H1 (cell line): ENCODE results near the gene GPR35. TPM values are rescaled to one million over a fixed set of nuclear protein-coding genes. Genes with fewer than 3 reads are reported as not detected.

ENCODE experiments used
- EP300 ChIP-seq, 2 experiments: IDR thresholded peaks; 1 replicate in 1 of 2; 2 replicates in 1 of 2; pipeline ENCODE4 v1.6.1; 2011 to 2012; ENCODE audit warnings: low read depth in 2 of 2, low read length in 2 of 2, mild to moderate bottlenecking in 2 of 2, borderline replicate concordance in 1 of 2, inconsistent platforms in 1 of 2, moderate library complexity in 1 of 2
- EZH2 ChIP-seq: fragments of 200-600 bp; sonication (generic); IDR thresholded peaks from 2 replicates; pipeline ENCODE4 v1.7.1; 2012; ENCODE audit warnings: low read depth, mild to moderate bottlenecking, moderate library complexity, low read length, inconsistent platforms; ENCODE audit not compliant: severe bottlenecking
- GABPA ChIP-seq: IDR thresholded peaks from 2 replicates; pipeline ENCODE4 v1.6.1; 2011; ENCODE audit warnings: mild to moderate bottlenecking, low read length, moderate library complexity, borderline replicate concordance; ENCODE audit not compliant: insufficient read depth
- RNF2 ChIP-seq: fragments of 200-900, 300-1000 bp; sonication (generic); IDR thresholded peaks from 2 replicates; pipeline ENCODE4 v1.7.1; 2016; ENCODE audit warnings: borderline replicate concordance, low read depth, mild to moderate bottlenecking, antibody characterized with exemption, low read length; ENCODE audit not compliant: poor library complexity, severe bottlenecking; ENCODE audit errors: missing control alignments
- polyA plus RNA-seq, 7 experiments: library from polyadenylated mRNA; depleted of rRNA in 3 of 7; stranded (reverse) in 5 of 7; unstranded in 2 of 7; fragments of >200 nt in 5 of 7; fragments of 200-250 nt in 2 of 7; gene quantifications; 1 replicate in 5 of 7; 2 replicates in 1 of 7; 4 replicates in 1 of 7; pipeline versions ENCODE4 v1.2.1 to v1.2.3, GENCODE V29; 2011 to 2013; ENCODE audit warnings: missing spikeins in 2 of 7, mixed read lengths in 2 of 7
- total RNA-seq: library from RNA; stranded (reverse); fragmentation: NEBNext Ultra II Directional; extraction: Animal tissue kit (Norgen Biotek cat#: 25700); gene quantifications from 2 replicates; pipeline ENCODE4 v1.2.1, GENCODE V29; 2021

GPR35 gene
- total and polyA plus RNA-seq, 2 of the 8 experiments (the other 6 are each of a cell fraction or from before 2014, with no cell fraction given): 0.47 TPM; not detected in 1

DNA sequence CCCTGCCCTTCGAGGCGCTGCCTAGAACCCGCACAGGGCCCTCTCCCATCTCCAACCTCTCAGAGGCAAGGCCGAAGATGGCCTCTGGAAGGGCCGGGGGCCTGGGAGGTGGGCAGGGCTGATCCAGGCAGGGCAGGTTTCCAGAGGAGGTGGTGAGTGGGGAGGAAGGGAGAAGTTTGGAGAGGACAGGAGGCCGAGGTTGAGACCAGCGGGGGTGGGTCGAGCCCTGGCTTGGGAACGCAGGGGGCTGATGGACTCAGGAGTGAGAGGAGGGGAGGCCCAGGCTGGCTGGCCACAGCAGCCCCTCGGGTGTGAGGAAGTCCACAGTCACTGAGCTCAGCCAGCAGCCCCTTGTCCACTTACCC is 28.2 kb upstream of the GPR35 start (continued):
- no peak for TF ChIP-seq GABPA
- TF ChIP-seq EZH2: no peak
- TF ChIP-seq EP300 (IDR thresholded peaks at IDR 0.05; ENCODE audit: borderline replicate concordance in 1 of 2, low read depth in 2 of 2, low read length in 2 of 2): no peak
- TF ChIP-seq RNF2: no peak
